SIG-M5 (cell line): ENCODE measurements around the gene CPM.

Experiments
- DNase-seq: peaks from one replicate; lab custom pipeline; 2025; lab: John Stamatoyannopoulos, UW

Gene CPM

DNA sequence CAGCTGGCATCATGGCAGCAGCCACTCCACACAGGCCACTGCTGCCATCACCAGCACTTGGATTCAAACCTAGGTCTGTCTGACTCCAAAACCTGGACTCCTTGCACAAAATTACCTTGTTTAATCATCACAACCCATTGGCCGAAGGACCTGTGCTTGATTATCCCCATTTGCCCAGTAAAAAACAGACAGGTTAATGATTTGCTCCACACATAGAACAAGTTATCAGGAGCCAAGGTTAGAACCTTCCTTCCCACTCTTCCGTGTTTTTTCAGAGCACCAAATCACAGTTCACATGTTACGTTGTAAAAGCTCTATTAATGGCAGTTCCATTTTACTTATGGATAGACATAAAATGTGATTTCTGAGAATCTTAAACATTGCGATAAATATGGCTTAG, 23.5 kb upstream of the CPM start:
- no peak for DNase-seq

DNA sequence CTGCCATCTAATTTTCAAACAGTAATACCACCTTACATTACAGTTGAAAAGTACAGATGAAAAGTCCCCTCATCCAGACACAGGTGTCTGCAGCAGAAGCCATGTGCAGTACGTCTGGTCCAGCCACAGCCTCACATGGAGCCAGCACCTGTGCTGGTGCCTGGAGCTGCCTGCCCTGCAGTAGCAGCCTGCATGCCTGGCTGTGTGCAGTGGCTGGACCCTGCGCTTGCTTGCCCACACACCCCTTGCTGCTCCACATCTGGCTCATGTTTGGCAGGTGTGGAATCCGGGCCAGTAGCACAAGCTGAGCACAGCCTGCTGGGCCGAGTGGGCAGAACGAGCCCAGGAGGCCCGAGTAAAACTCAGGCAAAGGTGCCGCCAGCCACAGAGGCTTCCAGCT, 21.8 kb upstream of the CPM start:
- DNase-seq = no peak

DNA sequence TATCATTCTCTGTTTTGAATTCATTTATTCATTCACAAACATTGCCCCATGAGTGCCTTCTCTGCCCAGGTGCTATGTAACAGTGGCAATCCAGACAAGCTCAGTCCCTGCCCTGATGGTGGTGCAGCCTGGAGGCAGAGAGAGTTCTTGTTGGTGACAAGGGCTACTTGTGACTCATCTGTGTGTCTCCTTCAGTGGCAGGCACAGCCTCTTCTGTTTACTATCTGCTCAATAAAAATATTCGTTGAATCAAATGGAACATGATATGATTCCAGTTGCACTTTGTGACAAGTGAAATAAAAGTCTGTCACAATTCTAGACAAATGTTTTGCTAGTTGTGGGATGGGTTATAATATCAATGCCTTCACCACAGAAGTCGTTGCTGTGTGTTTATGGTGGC, 20.6 kb upstream of the CPM start:
- no peak for DNase-seq

DNA sequence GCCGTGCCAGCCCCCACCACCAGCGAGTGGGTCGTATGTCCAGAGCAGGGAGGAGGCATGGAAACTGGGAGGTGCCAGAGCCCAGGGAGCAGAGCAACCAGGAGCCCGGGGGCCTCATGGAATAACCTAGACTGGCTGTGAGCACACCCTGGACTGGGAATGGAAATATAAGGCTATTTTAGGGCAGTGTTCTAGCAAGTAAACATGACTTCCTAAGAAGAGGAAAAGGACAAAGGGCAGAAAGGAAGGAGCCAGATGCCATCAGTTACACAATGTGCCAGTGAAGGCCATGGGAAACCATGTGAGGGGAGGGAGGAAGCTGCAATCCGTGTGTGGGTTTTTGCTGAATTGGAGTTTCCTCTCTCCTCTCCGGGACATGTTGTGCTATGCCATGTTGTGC, 18.7 kb upstream of the CPM start:
- no peak for DNase-seq

DNA sequence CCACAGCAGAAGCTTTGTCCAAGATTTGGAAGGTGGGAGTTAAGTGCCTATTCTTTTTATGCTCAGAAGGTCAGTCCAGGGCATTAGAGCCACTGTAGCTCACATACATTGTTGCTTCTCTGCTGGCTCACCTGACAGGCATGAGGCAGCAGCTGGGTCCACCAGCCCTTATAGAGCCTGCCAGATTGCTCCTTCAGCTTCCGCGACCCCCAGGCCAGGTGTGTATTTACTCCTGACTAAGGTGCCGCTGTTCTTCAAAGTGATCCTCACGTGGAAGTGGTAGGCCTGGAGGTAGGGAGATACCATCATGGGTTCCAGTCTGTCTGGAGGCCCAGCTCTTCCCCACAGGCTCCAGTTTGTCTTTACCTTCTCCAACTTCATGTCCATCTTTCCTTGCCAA, 17.5 kb upstream of the CPM start:
- DNase-seq = no peak

DNA sequence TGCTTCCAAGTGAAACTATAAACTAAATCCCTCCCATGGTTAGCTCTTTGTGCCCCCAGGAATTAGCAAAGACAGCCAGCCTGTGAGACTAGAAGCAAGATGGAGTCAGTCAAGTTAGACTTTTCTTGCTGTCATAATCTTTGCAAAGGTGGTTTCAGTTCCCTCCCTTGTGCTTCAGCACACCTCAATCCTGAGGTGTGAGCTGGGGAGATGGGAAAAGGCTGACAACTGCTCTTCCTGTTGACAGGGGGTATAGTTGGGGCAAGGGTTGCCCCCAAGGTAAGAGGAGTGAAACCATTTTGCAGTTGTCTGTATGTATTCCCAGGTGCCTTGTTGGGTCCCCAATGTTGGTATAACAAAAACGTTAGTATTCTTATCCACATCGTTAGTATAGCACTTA, 12.3 kb upstream of the CPM start:
- DNase-seq = no peak

DNA sequence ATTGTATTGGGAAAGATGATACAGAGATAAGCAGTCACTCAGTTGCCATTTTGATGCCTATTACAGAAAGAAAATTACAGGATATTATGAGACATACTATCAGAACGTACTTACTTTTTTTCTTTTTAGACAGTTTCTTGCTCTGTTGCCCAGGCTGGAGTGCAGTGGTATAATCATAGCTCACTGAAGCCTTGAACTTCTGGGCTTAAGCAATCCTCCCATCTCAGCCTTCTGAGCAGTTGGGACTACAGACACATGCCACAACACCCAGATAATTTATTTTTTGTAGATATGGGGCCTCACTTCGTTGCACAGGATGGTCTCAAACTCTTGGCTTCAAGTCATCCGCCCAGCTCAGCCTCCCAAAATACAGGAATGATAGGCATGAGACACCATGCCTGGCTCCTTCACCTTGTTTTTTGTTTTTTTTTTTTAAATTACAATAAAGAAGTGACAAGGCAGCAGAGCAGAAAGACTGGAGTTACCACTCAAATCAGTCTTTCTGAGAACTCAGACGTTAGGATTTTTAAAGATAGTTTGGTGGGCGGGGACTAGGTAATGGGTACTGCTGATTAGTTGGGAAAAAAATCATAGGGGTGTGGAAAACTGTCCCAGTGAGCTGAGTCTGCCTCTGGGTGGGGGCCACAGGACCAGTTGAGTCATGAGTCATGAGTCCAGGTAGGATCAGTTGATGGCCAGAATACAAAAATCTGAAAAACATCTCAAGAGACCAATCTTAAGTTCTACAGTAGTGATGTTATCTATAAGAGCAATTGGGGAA, 11.5 kb upstream of the CPM start:
- DNase-seq = no peak

DNA sequence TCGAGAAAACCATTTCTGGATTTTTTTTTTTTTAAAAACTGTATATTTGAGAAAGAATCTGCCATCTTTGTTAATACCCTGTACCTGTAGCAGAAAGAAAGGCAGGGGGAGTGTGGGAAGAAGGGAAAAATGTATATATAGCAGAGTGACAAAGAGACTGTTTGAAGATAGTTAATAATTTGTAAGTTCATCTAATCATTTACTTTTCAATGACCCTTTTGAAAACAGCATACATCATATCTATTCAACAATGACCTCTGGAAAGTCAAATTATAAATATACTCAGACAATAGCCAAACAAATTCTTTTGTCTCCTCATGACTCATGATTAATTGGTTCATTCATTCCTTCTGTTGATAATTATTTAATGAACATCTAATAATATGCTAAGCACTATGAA, 10.9 kb upstream of the CPM start:
- no peak for DNase-seq

DNA sequence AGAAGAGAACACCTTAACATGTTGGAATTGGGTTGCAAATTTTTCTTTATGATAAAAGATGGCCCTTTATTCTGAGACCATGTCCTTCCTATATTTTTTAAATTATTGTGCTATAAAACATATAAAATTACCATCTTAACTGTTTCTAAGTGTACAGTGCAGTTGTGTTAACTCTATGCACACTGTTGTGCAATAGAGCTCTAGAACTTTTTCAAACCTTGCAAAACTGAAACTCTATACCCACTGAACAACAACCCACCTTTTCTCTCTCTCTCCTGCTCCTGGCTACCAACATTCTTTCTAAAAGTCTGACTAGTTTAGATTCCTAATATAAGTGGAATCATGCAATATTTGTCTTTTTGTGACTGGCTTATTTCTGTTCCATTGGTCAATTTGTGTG, 7.8 kb upstream of the CPM start:
- DNase-seq = no peak

DNA sequence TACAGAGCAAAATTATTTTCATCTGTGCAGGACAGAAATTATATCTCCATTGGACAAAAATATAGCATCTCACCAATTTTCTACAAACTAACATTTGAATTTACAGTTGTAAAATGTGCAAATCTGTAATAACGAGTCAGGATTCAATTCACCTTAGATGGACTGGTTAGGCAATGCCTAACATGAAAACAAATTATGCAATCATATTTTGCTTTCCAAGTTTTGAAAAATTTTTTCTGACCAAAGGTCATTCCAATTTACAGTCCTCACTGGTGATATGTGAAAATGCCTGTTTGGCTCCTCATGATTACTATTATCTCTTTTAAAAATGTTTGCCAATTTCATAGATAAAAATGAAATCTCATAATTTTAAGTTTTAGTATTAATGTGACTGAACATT, 6.5 kb upstream of the CPM start:
- DNase-seq = no peak

DNA sequence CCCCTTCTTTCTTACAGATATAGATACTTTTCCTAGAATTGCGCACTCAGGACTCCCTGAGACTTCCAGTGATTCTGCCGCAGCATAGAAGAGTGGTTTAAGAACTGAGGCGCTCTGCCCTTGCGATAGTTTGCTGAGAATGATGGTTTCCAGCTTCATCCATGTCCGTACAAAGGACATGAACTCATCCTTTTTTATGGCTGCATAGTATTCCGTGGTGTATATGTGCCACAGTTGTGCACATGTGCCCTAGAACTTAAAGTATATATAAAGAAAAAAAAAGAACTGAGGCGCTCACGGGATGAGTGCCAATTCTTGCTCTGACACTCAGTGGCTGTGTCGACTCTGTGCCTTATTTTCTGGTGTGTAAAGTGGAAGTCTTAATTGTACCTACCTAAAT, 1.4 kb upstream of the CPM start:
- DNase-seq = no peak

DNA sequence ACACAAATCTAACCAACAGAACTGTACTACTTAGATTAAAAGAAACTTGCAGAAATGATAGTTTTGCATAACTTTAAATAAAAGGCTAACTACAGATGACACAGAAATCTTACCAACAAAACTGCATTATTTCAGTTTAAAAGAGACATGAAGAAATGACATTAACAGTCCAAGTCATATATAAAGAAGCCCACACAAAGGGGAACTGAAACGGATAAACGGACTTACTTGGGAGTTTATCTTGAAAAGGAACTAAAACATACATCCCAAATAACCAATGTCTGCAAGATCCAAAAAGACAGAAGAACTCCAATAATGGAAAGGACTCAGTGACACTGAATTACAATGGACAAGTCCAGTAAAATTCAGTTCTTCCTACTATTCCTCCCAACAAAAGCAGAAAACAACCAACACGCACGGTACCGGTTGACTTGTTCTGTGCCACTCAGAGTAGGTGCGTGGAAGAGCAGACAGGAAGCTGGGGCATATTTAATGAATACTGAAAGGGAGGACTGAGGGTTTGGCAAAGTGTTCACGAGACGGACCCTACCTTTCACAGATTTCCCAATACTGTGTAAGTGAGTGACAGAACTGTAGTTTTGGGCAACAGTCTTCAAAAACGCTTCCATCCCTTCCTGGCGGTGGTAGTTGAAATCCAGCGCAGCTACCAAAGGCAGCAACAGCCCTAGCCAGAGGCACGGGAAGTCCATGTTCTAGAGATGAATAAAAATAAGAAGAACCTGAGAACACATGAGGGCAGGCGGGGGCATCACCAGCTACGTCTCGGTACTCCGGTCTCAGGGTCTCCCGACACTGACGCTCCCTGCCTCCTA, 627 bp downstream of the CPM start:
- peak; percentile 16 for DNase-seq

DNA sequence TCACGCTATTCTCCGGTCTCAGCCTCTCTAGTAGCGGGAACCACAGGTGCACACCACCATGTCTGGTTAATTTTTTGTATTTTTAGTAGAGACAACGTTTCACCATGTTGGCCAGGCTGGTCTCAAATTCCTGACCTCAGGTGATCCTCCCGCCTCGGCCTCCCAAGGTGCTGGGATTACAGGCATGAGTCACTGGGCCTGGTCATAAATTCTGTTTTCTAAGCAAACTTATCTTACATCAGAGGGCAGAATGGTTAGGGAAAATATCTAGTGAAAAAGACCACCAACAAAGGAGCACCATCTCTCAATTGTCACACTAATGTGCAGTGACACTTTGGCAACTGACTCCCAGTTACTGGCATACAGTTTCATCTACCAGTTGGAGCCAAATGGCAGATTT, 2.8 kb downstream of the CPM start:
- DNase-seq = no peak

DNA sequence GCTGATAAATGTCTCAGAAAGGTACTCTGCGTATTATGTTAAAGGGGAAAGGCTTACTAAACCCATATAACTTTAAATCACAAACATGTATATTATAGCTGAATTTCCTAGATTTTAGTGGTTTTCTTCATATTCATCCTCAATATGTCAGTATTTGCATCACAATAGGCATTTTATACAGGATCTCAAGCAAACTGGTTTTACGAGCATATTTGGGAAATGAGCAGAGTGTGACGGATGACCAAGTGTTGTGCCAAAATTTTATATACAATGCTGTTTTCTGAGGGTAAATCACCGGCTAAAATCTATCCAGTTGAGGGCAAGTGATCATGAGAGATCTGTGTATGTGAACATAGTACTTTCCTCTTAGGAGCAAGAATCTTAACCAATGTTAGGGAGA, 8.4 kb downstream of the CPM start:
- DNase-seq = no peak

DNA sequence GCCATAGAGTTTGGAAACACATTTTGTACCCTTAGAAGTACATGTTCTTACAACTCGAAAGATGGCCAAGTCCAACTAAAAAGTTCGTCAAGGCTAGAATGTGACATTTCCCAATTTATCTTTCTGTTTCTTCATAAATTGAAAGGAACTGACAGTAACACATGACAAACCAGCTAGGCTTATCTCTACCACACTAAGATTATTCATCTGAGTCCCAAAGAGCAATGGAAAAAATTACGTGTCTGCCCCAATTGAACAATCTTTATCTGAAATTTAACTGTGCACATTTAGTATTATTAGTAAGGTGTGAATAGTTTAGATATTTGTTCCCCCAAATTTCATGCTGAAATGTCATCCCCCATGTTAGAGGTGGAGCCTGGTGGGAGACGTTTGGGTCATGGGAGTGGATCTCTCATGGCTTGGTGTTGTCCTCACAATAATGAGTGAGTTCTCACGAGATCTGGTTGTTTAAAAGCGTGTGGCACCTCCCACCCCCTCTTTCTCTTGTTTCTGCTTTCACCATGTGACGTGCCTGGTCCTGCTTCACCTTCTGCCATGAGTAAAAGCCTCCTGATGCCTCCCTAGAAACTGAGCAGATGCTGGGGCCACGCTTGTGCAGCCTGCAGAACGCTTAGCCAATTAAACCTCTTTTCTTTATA, 13.3 kb downstream of the CPM start:
- no peak for DNase-seq

DNA sequence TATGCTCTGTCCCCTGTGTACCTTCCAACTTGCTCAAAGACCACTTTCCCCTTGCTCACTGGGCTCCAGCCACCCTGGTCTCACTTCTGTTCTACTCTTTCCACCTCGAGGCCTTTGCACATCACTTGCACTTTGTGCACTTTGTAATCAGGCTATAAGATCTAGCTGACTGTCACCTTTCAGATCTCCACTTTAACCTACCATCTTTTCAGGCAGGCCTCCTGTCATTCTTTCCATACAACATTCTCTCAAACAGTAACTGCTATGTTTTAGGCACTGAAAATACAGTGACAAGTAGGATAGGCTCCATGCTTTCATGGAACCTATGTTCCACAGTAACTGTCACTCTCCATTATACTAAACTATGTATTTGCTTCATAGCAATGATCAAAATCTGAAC, 14.0 kb downstream of the CPM start:
- no peak for DNase-seq

DNA sequence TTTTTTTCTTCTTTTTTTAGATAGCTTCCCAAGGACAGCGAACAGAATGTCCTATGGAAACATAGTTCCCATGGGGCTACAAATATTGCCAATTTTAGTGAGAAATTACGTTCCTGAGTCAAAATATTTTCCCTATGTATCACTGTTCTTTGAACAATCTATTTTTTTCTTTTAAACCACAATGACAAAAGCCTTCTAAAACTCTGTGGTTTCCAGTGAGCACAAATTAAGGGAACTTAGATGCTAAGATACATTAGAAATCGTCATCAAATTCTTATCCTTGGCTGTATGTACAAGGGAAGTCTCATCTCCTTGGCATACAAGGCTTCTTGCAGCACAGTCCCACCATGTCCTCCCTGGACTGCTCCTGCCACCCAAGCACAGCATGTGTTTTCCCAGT, 17.9 kb downstream of the CPM start:
- no peak for DNase-seq

DNA sequence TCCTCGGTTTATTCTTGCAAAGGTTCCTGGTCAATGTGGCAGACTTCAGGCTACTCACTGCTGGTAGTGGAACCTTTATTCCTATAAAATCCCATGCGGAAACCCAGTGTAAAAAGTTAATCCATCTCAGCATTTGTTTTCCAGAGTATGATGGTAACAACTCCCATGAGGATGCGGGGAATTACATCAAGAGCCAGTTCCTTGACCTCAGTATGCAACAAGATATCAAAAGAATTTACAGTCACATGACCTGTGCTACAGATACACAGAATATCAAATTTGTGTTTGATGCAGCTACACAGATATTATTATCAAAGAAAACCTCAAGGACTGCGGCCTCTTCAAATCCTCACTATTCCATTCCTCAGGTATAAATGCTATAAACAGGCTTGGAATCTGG, 19.3 kb downstream of the CPM start:
- no peak for DNase-seq

DNA sequence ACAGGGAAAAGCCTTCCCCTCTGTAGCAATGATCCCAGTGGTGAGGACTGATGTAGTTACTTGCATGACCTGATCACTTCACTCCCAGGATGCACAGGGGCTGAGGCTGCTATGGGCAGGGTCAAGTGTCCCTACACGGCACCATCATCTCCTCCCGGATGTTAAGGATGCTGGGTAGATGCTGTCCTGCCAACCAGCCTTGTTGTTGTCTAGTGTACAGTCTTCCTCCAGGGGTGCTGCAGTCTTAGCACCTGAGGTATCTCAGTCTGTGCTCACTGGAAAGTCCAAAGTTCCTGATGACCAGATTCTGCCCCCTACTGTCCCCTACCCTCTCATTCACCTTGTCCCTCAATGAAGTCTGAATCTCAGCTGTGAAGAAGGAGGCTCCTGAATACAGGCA, 20.1 kb downstream of the CPM start:
- no peak for DNase-seq

DNA sequence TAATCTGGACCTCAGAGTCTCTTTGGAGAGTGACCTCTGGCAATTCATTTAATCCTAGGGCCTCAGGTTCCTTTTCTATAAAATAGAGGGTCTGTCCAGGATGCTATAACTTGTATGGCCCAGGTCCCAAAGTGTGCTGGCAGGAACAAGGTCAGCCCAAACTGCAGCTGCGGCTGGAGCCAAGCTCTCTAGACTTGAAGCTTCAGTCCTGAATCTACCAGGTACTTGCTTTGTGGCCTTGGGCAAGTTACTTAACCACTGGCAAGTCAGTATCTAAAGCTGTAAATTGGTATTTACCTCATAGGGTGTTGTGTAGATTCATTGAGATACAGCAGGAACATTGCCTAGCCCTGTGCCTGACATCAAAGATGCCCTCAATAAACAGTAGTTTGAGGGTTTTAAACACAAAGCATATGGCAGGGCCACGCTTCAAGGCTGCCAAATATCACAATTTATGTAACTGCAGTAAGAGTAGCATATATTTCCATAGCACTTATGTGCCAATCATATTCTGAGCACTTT, 21.7 kb downstream of the CPM start:
- no peak for DNase-seq

DNA sequence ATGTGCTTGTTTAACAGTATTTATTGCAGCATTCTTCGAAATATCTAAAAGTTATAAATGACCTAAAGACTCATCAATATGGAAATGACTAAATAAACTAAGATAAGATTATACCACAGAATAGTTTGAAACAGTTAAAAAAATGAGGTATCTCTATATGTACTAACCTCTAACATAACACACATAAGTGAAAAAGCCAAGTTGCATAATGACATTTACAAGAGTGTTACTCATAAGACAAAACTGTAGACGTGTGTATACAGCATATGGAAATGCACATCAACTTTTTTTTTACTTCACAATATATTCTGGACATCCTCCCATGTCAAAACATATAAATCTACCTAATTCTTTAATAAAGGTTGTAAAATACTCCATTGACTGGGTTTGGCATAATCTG, 22.8 kb downstream of the CPM start:
- no peak for DNase-seq

DNA sequence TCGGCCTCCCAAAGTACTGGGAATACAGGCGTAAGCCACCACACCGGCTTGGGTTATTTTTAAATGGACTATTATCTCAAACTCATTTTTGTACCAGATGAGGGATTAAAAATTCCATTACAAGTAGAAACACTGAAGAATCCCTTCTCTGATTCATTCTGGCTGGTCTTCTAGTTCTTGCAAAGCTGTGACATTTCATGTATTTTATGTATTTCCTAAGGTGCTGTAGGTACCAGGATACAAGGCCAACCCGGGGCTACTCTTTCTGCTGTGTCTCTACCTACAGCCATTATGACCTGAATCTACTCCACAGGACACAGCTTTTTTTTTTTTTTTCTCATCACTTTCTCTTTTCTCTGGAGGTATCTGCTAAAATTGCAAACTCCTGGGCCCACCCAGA, 24.9 kb downstream of the CPM start:
- no peak for DNase-seq

DNA sequence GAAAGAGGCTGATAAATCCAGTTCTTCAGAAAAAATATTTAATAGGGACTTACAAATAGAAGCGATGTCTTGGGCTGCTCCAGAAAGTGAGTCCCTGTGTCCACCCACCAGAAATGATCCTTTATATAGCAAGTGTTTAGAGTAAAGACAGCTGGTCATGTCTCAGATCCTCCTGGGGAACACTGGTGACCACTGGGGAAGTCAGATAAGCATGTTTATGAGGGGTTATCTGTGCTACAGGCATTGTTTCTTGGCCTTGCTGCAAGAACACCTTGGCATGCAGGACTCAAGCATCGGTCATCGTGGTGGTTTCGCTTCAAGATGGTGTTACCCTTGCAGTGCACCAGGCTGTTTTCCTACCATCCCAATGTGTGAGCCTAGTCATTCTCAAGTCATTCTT, 27.2 kb downstream of the CPM start:
- DNase-seq = no peak
